MM.1S (cell line): ENCODE results near the gene DHRS7C.

Source experiments
- DNase-seq: peaks from one replicate; pipeline ENCODE4 v3.0.0-alpha.2; 2015
- H2AFZ ChIP-seq: fragments of 300-600 bp; sonication (generic); 2 replicates; pipeline ENCODE4 v1.6.0; 2016; ENCODE audit warnings: antibody characterized with exemption, low read length
- H3F3A ChIP-seq: fragments of 300-600 bp; sonication (generic); 2 replicates; pipeline ENCODE4 v1.6.1; 2016; ENCODE audit warnings: mild to moderate bottlenecking, antibody characterized with exemption, low read length, moderate library complexity, mixed read lengths; ENCODE audit not compliant: insufficient read depth
- H3K27ac ChIP-seq: fragments of 300-600 bp; sonication (generic); 2 replicates; pipeline ENCODE4 v1.5.1; 2016; ENCODE audit warnings: mild to moderate bottlenecking, low read length
- H3K27me3 ChIP-seq: fragments of 300-600 bp; sonication (generic); replicated peaks from 2 replicates; pipeline ENCODE4 v1.6.0; 2016; ENCODE audit warnings: low read length; ENCODE audit not compliant: insufficient read depth
- H3K36me3 ChIP-seq: fragments of 300-600 bp; sonication (generic); replicated peaks from 2 replicates; pipeline ENCODE4 v1.6.1; 2016; ENCODE audit warnings: mild to moderate bottlenecking, low read length, mixed read lengths; ENCODE audit not compliant: insufficient read depth
- H3K4me1 ChIP-seq: fragments of 300-600 bp; sonication (generic); 2 replicates; pipeline ENCODE4 v1.6.1; 2016; ENCODE audit warnings: low read length, mixed read lengths
- H3K4me2 ChIP-seq: fragments of 300-600 bp; sonication (generic); 2 replicates; pipeline ENCODE4 v1.6.0; 2016; ENCODE audit warnings: low read depth, low read length
- H3K4me3 ChIP-seq: fragments of 300-600 bp; sonication (generic); 2 replicates; pipeline ENCODE4 v1.5.1; 2016; ENCODE audit warnings: low read length, mixed read lengths
- H3K79me2 ChIP-seq: fragments of 300-600 bp; sonication (generic); 2 replicates; pipeline ENCODE4 v1.6.1; 2016; ENCODE audit warnings: mixed run types, low read length, mixed read lengths
- H3K9ac ChIP-seq: fragments of 300-600 bp; sonication (generic); 2 replicates; pipeline ENCODE4 v1.6.1; 2016; ENCODE audit warnings: low read length, mixed read lengths
- H3K9me2 ChIP-seq: fragments of 300-600 bp; sonication (generic); replicated peaks from 2 replicates; pipeline ENCODE4 v1.6.1; 2016; ENCODE audit warnings: mild to moderate bottlenecking, low read length, mixed read lengths; ENCODE audit not compliant: insufficient read depth
- H3K9me3 ChIP-seq: fragments of 300-600 bp; sonication (generic); replicated peaks from 2 replicates; pipeline ENCODE4 v1.6.1; 2016; ENCODE audit warnings: mild to moderate bottlenecking, low read length, mixed read lengths; ENCODE audit not compliant: insufficient read depth
- H4K20me1 ChIP-seq: fragments of 300-600 bp; sonication (generic); 2 replicates; pipeline ENCODE4 v1.6.1; 2016; ENCODE audit warnings: mild to moderate bottlenecking, low read length, moderate library complexity, mixed read lengths; ENCODE audit not compliant: insufficient read depth
- CTCF ChIP-seq: fragments of 300-600 bp; sonication (generic); IDR thresholded peaks from 2 replicates; pipeline ENCODE4 v1.5.1; 2016; ENCODE audit warnings: antibody characterized with exemption, low read length, mixed read lengths
- EZH2 ChIP-seq: fragments of 300-600 bp; sonication (generic); optimal IDR thresholded peaks from 2 replicates; pipeline ENCODE3; 2017; ENCODE audit warnings: low read depth, mild to moderate bottlenecking, antibody characterized with exemption, low read length, mixed read lengths
- EZH2phosphoT487 ChIP-seq: fragments of 300-600 bp; sonication (generic); IDR thresholded peaks from 2 replicates; pipeline ENCODE4 v1.6.1; 2018; ENCODE audit warnings: antibody characterized with exemption, low read length

The DHRS7C gene

GRCh38 chr17:9828296-9829295, 37.2 kb upstream of the DHRS7C start:
- TF ChIP-seq EZH2phosphoT487 (no peak), EZH2 (no peak), CTCF (no peak)
- Histone ChIP-seq H3K79me2 (no peaks in the 10 kb centered on the region), H3K9me2 (no peaks in the 10 kb centered on the region), H3K4me3 (no peak overlapping the region), H2AFZ (no peak overlapping the region), H3K4me2 (no peak overlapping the region), H3K36me3 (no peaks in the 10 kb centered on the region), H3K9ac (no peak overlapping the region), H4K20me1 (no peaks in the 10 kb centered on the region), H3F3A (no peaks in the 10 kb centered on the region), H3K4me1 (no peaks in the 10 kb centered on the region), H3K27me3 (no peaks in the 10 kb centered on the region), H3K9me3 (no peaks in the 10 kb centered on the region), H3K27ac (no peak overlapping the region)
- DNase-seq = no peak

- TF ChIP-seq EZH2 = no peak
- no peak for TF ChIP-seq CTCF
- no peak for TF ChIP-seq EZH2phosphoT487
- H3K4me3 ChIP-seq = no peak within 1 kb of the TSS
These were observed 34.3 kb upstream of the DHRS7C start, which contains the start of gene GLP2R for GRCh38 chr17:9825641-9826150. Gene GLP2R (plus strand): TSS chr17:9825924. CDS start chr17:9826064, 140 bp downstream.

GRCh38 chr17:9824797-9825338, 33.5 kb upstream of the DHRS7C start:
- Histone ChIP-seq H3K9ac (no peak overlapping the region), H3K9me3 (no peaks in the 10 kb centered on the region), H2AFZ (no peak overlapping the region), H3K4me2 (no peak overlapping the region), H3F3A (no peaks in the 10 kb centered on the region), H3K9me2 (no peaks in the 10 kb centered on the region), H4K20me1 (no peaks in the 10 kb centered on the region), H3K4me1 (no peaks in the 10 kb centered on the region), H3K79me2 (no peaks in the 10 kb centered on the region), H3K27ac (no peak overlapping the region), H3K27me3 (no peaks in the 10 kb centered on the region), H3K36me3 (no peaks in the 10 kb centered on the region), H3K4me3 (no peak overlapping the region)
- no peak for DNase-seq
- TF ChIP-seq EZH2 = no peak
- no peak for TF ChIP-seq CTCF
- no peak for TF ChIP-seq EZH2phosphoT487

More at GRCh38 chr17:9825641-9826150, 34.3 kb upstream of the DHRS7C start, which contains the start of gene GLP2R:
- H3K4me2 ChIP-seq = no peak within 1 kb of the TSS
- H3K4me1 ChIP-seq = no peaks in the 10 kb centered on the region
- H3K27ac ChIP-seq = no peak within 1 kb of the TSS
- no peaks in the 10 kb centered on the region for H3K9me2 ChIP-seq
- no peak for DNase-seq
- no peaks in the 10 kb centered on the region for H3F3A ChIP-seq
- no peaks in the 10 kb centered on the region for H3K9me3 ChIP-seq
- no peak within 1 kb of the TSS for H3K9ac ChIP-seq
- no peaks in the 10 kb centered on the region for H4K20me1 ChIP-seq
- no peak within 1 kb of the TSS for H2AFZ ChIP-seq
- no peaks in the 10 kb centered on the region for H3K79me2 ChIP-seq
- no peaks in the 10 kb centered on the region for H3K36me3 ChIP-seq
- no peaks in the 10 kb centered on the region for H3K27me3 ChIP-seq
